Lung microvascular endothelial cell (primary cell): ENCODE data around the gene MB. TPM values are rescaled to one million over a fixed set of nuclear protein-coding genes. Genes with fewer than 3 reads are reported as not detected.

Experiments
- DNase-seq, 2 donors: peaks; one replicate each; pipeline versions ENCODE4 v3.0.0 to v3.0.0-alpha.2; 2010; ENCODE audit warnings: low read depth in 2 of 2
- total RNA-seq: library from RNA; depleted of rRNA; stranded (reverse); fragments of >200 nt; gene quantifications from 2 replicates; pipeline ENCODE4 v1.2.1, GENCODE V29; 2014

MB gene
- total RNA-seq, 1 donor from 2014 or later: not detected

DNA sequence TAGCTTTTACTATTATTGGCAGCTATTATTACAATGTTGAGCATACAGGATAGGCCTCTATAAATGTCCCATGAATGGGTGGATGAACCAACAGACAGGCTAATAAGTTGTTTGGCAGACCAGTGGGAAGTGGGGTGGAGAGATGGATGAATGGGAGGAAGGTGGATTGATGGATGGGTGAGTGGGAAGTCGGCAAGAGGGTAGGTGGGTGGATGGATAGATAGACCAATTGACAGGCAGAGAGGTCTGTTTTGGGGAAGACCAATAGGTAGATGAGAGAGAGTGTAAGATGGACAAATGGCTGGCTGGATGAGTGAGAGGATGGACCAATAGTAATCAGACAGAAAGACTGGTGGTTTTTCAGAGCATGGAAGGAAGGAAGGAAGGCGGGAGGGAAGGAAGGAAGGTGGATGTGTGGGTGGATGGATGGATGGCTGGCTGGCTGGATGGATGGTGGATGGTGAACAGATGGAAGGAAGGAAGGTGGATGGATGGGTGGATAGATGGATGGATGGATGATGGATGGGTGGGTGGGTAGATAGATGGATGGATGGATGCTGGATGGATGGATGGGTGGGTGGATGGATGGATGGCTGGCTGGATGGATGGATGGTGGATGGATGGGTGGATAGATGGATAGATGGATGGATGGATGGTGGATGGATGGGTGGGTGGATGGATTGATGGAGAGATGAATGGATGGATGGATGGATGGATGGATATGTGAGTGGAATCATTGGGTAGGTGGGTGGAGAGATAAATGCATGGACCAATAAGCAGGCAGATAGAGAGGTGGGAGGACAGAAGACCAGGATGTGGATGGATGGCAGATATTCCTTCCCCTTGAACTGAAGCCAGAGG, 39.1 kb downstream of the MB start:
- no peak for DNase-seq

- DNase-seq: no peak
These were observed 40.5 kb downstream of the MB start for GRCh38 chr22:35576671-35577070.

DNA sequence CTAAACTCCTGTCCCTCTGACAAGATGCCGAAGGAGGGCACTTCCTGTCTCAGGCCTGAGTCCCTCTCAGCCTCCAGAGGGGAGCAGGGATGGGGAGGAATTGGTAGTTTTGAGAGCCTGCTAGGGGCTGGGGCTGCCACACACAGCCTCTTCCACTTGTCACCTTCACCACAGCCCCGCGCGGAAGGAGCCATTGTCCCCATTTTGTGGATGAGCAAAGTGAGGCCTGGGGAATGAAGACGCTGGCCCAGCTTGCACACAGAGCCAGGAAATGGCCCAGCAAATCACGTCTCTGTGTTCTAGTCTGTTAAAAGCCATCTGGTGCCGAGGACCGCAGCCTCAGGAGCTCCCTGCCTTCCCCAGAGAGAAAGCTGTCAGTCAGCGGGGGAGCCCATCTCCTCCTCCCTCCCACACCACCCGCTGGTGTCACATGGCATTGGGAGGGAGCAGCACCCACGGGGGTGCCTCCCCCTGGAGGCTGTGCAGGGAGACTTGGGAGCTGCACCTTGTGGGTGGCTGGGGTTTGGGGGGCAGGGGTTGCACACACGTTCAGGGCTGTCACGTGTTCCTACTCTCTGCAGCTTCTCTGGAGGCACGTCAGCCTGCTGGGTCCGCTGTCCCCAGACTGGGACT, 41.9 kb downstream of the MB start:
- no peak for DNase-seq

- DNase-seq: no peak
These were observed 44.6 kb downstream of the MB start for GRCh38 chr22:35572556-35572955.

DNA sequence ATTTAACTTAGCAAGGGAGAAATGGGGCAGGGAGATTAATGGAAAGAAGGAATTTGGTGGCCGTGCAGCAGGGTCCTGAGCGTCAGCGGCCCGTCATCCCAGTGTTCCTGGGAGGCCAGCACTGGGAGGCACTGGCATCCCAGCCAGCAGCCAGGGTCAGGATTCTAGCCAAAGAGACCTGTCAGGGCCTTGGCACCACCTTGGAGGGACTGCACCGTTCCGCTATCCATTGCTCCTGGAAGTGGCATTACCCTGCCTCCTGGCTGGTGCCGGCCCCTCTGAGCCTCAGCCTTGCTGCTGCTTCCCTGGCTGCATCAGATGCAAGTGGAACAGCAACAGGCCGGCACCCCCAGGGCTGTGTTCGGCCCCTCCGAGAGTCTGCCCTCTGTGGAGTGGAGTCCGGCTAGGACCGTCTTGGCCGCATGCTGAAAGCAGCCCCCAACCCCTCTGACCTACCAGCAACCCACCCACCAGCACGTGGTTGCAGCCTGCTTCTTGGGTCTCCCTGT, 46.4 kb downstream of the MB start:
- no peak for DNase-seq

GRCh38 chr22:35569916-35570315, 47.2 kb downstream of the MB start:
- DNase-seq: no peak

GRCh38 chr22:35568751-35569739, 48.1 kb downstream of the MB start:
- no peak for DNase-seq

DNA sequence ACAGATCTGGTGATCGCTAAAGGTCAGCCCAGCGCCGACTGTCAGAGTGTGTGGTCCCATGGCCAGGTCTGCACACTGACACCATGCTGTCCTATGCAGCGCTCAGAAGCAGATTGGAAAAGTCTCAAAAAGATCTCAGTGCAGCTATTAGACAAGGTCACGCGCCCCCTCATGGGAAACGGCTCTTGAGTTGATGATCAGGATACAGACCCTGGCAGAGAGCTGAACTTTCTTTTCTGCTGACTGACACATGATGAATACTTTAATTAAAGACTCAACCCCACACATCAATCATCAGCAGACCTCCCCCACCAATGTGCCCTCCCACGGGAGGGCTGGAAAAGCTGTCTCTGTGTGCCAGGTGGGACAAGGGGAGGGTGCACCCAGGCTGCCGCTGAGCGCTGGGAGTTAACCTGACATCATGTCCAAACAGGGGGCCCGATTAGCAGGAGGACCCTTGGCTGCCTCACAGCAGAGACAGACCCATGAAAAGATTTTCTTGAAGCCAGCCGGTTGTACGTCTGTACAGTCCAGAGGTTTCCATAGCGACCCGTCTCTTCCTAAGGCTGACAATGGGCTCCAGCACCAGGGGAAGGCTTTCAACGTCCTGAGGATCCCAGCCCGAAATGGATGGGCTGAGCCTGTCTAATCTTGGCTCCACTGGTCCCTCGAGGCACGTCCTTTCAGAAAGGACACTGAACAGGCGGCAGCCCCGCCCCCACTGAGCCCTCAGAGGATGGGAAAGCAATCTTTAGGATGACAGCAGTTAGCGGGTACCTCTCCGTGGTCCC, 49.6 kb downstream of the MB start:
- no peak for DNase-seq

GRCh38 chr22:35564975-35565867, 51.9 kb downstream of the MB start:
- no peak for DNase-seq

GRCh38 chr22:35563211-35563610, 53.9 kb downstream of the MB start:
- DNase-seq: no peak

GRCh38 chr22:35561796-35562526, 55.2 kb downstream of the MB start:
- peak in 1 of 2 donors; percentile 27 for DNase-seq

- no peak for DNase-seq
These were observed 56.3 kb downstream of the MB start for GRCh38 chr22:35560824-35561223.

- DNase-seq: no peak
These were observed 56.8 kb downstream of the MB start for GRCh38 chr22:35560366-35560765.

- DNase-seq: no peak
These were observed 57.6 kb downstream of the MB start for GRCh38 chr22:35559354-35560005.

GRCh38 chr22:35558719-35559118, 58.4 kb downstream of the MB start:
- DNase-seq: no peak

DNA sequence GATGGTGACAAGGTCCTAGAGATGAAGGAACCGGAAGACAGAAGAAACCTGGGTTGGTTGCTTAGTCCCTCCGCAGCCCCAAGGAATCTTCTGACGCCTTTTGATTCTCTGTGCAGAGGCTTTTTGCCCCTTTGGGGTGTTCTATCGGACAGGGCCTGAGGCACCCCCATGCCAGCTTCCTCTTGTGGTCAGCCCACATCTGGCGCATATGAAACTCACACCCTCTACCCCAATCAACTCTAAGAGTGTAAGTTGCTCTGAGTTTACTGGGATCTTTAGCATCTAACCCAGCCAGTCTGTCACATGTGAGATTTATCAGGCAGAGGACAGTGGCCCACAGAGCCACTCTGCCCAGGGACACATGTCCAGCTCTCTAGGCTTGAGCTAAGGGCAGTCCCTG, 59.1 kb downstream of the MB start:
- no peak for DNase-seq
